ENCODE data around the gene SNX30.

The SNX30 gene

GRCh38 chr9:112725961-112726360 lies 24.6 kb upstream of the SNX30 start:
- Histone ChIP-seq H4K20me1 (ENCODE audit: insufficient read depth, low read length) (no peaks in the 10 kb centered on the region), H3K9me3 (ENCODE audit: low read length) (no peaks in the 10 kb centered on the region), H3K79me2 (ENCODE audit: insufficient read depth, low read length) (no peaks in the 10 kb centered on the region), H3K27ac (ENCODE audit: low read depth, low read length, poor library complexity, severe bottlenecking) (peak overlapping the region; percentile 42), H3K4me2 (ENCODE audit: low read length) (no peak overlapping the region; the same call in 1 of the 2 replicates), H3K4me3 (ENCODE audit: low read depth, low read length, poor library complexity, severe bottlenecking) (no peak overlapping the region), H3F3A (ENCODE audit: insufficient read depth, low read length) (no peaks in the 10 kb centered on the region), H3K4me1 (ENCODE audit: insufficient read depth, low read length, severe bottlenecking) (peaks cover 16% of the 10 kb centered on the region), H3K9ac (ENCODE audit: low read length) (no peak overlapping the region), H2AFZ (ENCODE audit: low read length) (peak overlapping the region; percentile 12; the same call in 1 of the 2 replicates), H3K27me3 (ENCODE audit: insufficient read depth, low read length) (no peaks in the 10 kb centered on the region), H3K36me3 (ENCODE audit: insufficient read depth, low read length) (no peaks in the 10 kb centered on the region), H3K9me2 (ENCODE audit: low read depth, low read length) (no peaks in the 10 kb centered on the region)
- no peak for TF ChIP-seq CTCF (IDR thresholded peaks at IDR 0.05; ENCODE audit: low read length)
- no peak for TF ChIP-seq EZH2 (IDR thresholded peaks at IDR 0.05; ENCODE audit: borderline replicate concordance, low read length)

DNA sequence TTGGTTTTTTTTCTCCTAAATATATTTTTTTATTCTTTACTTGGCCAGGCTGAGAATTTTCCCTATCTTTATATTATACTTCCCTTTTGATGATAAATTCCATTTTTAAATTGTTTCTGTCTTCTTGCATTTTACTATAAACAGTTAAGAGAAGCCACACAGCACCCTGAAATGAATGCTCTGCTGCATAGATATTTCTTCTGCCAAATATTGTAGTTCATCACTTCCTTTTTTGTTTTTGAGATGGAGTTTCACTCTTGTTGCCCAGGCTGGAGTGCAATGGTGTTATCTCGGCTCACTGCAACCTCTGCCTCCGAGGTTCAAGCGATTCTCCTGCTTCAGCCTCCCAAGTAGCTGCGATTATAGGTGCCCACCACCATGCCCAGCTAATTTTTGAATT lies 24.1 kb upstream of the SNX30 start:
- Histone ChIP-seq H4K20me1 (ENCODE audit: insufficient read depth, low read length) (no peaks in the 10 kb centered on the region), H3K4me3 (ENCODE audit: low read depth, low read length, poor library complexity, severe bottlenecking) (no peak overlapping the region), H3K9me2 (ENCODE audit: low read depth, low read length) (no peaks in the 10 kb centered on the region), H3K4me2 (ENCODE audit: low read length) (no peak overlapping the region), H3K4me1 (ENCODE audit: insufficient read depth, low read length, severe bottlenecking) (peaks cover 16% of the 10 kb centered on the region), H3K36me3 (ENCODE audit: insufficient read depth, low read length) (no peaks in the 10 kb centered on the region), H3K9me3 (ENCODE audit: low read length) (no peaks in the 10 kb centered on the region), H3K79me2 (ENCODE audit: insufficient read depth, low read length) (no peaks in the 10 kb centered on the region), H3K9ac (ENCODE audit: low read length) (no peak overlapping the region), H3F3A (ENCODE audit: insufficient read depth, low read length) (no peaks in the 10 kb centered on the region), H3K27ac (ENCODE audit: low read depth, low read length, poor library complexity, severe bottlenecking) (peak overlapping the region; percentile 42), H3K27me3 (ENCODE audit: insufficient read depth, low read length) (no peaks in the 10 kb centered on the region), H2AFZ (ENCODE audit: low read length) (peak overlapping the region; percentile 12; the same call in 1 of the 2 replicates)
- no peak for TF ChIP-seq EZH2 (IDR thresholded peaks at IDR 0.05; ENCODE audit: borderline replicate concordance, low read length)
- TF ChIP-seq CTCF (IDR thresholded peaks at IDR 0.05; ENCODE audit: low read length): no peak

DNA sequence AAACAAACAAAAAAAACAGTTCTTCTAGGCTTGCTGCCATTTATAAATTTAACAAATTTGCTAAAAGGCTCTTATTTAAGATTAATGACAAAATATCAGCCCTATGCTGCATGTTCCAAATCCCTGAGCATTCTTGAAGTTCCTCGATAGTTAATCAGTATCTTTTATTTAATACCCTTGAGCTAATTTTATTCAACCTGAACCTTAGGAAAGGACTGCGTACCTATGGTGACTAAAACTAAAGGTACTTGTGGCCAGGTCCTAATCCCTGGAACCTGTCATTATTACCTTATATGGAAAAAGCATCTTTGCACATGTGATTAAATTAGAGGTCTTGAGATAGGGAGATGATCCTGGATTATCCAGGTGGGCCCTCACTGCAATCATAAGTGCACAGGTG lies 22.2 kb upstream of the SNX30 start:
- no peaks in the 10 kb centered on the region for H3K27me3 ChIP-seq (ENCODE audit: insufficient read depth, low read length)
- H3K9me3 ChIP-seq (ENCODE audit: low read length): no peaks in the 10 kb centered on the region
- no peaks in the 10 kb centered on the region for H3K79me2 ChIP-seq (ENCODE audit: insufficient read depth, low read length)
- H2AFZ ChIP-seq (ENCODE audit: low read length): no peak overlapping the region
- no peaks in the 10 kb centered on the region for H3F3A ChIP-seq (ENCODE audit: insufficient read depth, low read length)
- no peak for TF ChIP-seq EZH2 (IDR thresholded peaks at IDR 0.05; ENCODE audit: borderline replicate concordance, low read length)
- no peak for TF ChIP-seq CTCF (IDR thresholded peaks at IDR 0.05; ENCODE audit: low read length)
- H3K9ac ChIP-seq (ENCODE audit: low read length): no peak overlapping the region
- H4K20me1 ChIP-seq (ENCODE audit: insufficient read depth, low read length): no peaks in the 10 kb centered on the region
- no peak overlapping the region for H3K4me3 ChIP-seq (ENCODE audit: low read depth, low read length, poor library complexity, severe bottlenecking)
- H3K27ac ChIP-seq (ENCODE audit: low read depth, low read length, poor library complexity, severe bottlenecking): no peak overlapping the region
- no peaks in the 10 kb centered on the region for H3K9me2 ChIP-seq (ENCODE audit: low read depth, low read length)
- no peaks in the 10 kb centered on the region for H3K36me3 ChIP-seq (ENCODE audit: insufficient read depth, low read length)
- H3K4me1 ChIP-seq (ENCODE audit: insufficient read depth, low read length, severe bottlenecking): peaks cover 16% of the 10 kb centered on the region
- no peak overlapping the region for H3K4me2 ChIP-seq (ENCODE audit: low read length)
